ENCODE measurements around the gene TFAP2E. TPM values are rescaled to one million over a fixed set of nuclear protein-coding genes. Genes with fewer than 3 reads are reported as not detected.

TFAP2E gene
- total RNA-seq, 1 donor from 2014 or later: 3.6 TPM

DNA sequence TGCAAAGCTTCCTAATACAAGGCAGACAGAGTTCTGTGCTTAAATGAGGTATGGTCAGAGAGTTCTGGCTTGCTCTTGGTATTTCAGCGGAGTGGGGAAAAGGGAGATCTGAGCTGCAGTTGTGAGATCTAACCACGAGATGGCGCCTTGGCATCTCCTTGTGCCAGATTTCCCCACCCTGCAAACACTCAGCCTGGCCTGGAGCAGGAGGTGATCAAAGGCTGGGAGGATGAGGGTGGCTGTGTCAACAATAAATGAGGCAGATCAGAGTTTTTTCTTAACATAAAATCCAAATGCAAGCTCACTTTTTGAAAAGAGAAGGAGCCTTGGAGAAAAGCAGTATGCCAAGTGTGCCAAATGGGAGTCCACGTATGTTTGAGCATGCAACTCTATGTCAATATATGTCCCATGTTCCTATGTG, 4.1 kb upstream of the TFAP2E start:
- Mint-ChIP-seq H3K36me3 (ENCODE audit: low read depth, unreplicated experiment) (peaks cover 19% of the 10 kb centered on the region), H3K4me1 (ENCODE audit: unreplicated experiment) (peaks cover 11% of the 10 kb centered on the region), H3K27ac (ENCODE audit: unreplicated experiment) (no peak overlapping the region), H3K4me3 (ENCODE audit: unreplicated experiment) (no peak overlapping the region), H3K27me3 (ENCODE audit: unreplicated experiment) (peaks cover 12% of the 10 kb centered on the region), H3K9me3 (ENCODE audit: unreplicated experiment) (no peaks in the 10 kb centered on the region)
- TF ChIP-seq, protein P1, sequence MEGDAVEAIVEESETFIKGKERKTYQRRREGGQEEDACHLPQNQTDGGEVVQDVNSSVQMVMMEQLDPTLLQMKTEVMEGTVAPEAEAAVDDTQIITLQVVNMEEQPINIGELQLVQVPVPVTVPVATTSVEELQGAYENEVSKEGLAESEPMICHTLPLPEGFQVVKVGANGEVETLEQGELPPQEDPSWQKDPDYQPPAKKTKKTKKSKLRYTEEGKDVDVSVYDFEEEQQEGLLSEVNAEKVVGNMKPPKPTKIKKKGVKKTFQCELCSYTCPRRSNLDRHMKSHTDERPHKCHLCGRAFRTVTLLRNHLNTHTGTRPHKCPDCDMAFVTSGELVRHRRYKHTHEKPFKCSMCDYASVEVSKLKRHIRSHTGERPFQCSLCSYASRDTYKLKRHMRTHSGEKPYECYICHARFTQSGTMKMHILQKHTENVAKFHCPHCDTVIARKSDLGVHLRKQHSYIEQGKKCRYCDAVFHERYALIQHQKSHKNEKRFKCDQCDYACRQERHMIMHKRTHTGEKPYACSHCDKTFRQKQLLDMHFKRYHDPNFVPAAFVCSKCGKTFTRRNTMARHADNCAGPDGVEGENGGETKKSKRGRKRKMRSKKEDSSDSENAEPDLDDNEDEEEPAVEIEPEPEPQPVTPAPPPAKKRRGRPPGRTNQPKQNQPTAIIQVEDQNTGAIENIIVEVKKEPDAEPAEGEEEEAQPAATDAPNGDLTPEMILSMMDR (IDR thresholded peaks at IDR 0.05; ENCODE audit: unreplicated experiment): peak; percentile 85
- peak; percentile 76 for DNase-seq (ENCODE audit: low spot score)

DNA sequence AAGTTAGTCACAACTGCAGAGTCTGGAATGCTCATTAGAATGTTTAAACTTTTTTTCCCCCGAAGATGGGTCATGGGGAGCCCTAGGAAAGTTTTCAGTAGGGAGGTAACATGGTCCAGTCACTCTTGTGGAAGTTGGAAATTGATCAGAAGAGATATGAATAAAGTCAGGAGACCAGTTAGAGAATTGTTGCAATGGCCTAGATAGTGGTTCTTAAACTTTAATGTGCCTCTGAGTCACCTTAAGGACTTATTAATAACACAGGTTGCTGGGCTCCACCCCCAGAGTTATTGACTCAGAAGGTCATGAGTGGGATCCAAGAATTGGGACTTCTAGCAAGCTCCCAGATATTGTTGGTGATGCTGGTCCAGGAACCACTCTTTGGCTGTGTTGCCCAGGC, 3.2 kb upstream of the TFAP2E start:
- Mint-ChIP-seq H3K4me3 (ENCODE audit: unreplicated experiment) (no peak overlapping the region), H3K9me3 (ENCODE audit: unreplicated experiment) (no peaks in the 10 kb centered on the region), H3K4me1 (ENCODE audit: unreplicated experiment) (peaks cover 3% of the 10 kb centered on the region), H3K27me3 (ENCODE audit: unreplicated experiment) (peaks cover 12% of the 10 kb centered on the region), H3K36me3 (ENCODE audit: low read depth, unreplicated experiment) (peaks cover 12% of the 10 kb centered on the region), H3K27ac (ENCODE audit: unreplicated experiment) (no peak overlapping the region)
- TF ChIP-seq, protein P1 (IDR thresholded peaks at IDR 0.05; ENCODE audit: unreplicated experiment): no peak
- no peak for DNase-seq (ENCODE audit: low spot score)

DNA sequence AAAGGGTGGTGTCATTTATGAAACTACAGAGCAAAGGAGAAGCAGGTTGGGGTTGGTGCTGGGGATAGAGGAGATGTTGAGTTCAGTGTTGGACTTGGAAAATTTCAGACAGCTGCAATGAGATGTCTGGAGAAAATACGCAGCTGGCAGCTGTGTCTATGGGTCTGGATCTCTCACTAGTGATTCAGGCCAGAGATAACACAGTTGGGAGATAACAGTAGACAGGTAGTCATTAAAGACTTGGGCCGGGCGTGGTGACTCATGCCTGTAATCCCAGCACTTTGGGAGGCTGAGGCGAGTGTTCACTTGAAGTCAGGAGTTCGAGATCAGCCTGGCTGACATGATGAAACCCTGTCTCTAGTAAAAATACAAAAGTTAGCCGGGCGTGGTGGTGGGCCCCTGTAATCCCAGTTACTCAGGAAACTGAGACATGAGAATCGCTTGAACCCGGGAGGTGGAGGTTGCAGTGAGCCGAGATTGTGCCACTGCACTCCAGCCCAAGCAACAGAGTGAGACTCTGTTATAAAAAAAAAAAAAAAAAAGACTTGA, 2.5 kb upstream of the TFAP2E start:
- H3K9me3 Mint-ChIP-seq (ENCODE audit: unreplicated experiment): no peaks in the 10 kb centered on the region
- DNase-seq (ENCODE audit: low spot score): no peak

DNA sequence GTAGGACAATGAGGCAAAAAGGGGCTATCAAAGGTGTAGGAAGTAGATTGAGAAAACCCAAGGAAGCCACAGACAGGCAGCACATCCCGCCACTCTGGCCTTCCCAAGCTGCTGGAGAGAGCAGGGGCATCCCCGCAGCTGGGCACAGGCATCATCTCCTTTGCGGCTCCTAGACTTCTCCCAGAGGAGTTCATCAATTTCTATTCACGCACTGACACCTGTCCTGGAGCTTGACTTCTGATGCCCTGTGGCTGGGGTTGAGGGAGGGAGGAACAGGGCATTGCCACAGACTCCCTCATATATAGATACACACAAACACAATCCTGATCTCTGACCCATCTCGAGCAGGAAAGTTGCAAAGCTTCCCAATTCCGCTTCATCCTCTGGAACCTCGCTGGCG, 1.9 kb upstream of the TFAP2E start:
- H3K27ac Mint-ChIP-seq (ENCODE audit: unreplicated experiment): no peak overlapping the region
- peaks cover 22% of the 10 kb centered on the region for H3K36me3 Mint-ChIP-seq (ENCODE audit: low read depth, unreplicated experiment)
- DNase-seq (ENCODE audit: low spot score): no peak
- TF ChIP-seq, protein P1 (IDR thresholded peaks at IDR 0.05; ENCODE audit: unreplicated experiment): no peak
- peaks cover 16% of the 10 kb centered on the region for H3K4me1 Mint-ChIP-seq (ENCODE audit: unreplicated experiment)
- peaks cover 21% of the 10 kb centered on the region for H3K27me3 Mint-ChIP-seq (ENCODE audit: unreplicated experiment)
- H3K9me3 Mint-ChIP-seq (ENCODE audit: unreplicated experiment): no peaks in the 10 kb centered on the region
- no peak overlapping the region for H3K4me3 Mint-ChIP-seq (ENCODE audit: unreplicated experiment)

More for the DNA sequence above, 2.5 kb upstream of the TFAP2E start:
- H3K4me1 Mint-ChIP-seq (ENCODE audit: unreplicated experiment): peaks cover 10% of the 10 kb centered on the region
- peak overlapping the region; percentile 7 for H3K4me3 Mint-ChIP-seq (ENCODE audit: unreplicated experiment)
- TF ChIP-seq, protein P1 (IDR thresholded peaks at IDR 0.05; ENCODE audit: unreplicated experiment): no peak
- H3K27ac Mint-ChIP-seq (ENCODE audit: unreplicated experiment): no peak overlapping the region
- peaks cover 18% of the 10 kb centered on the region for H3K36me3 Mint-ChIP-seq (ENCODE audit: low read depth, unreplicated experiment)
- H3K27me3 Mint-ChIP-seq (ENCODE audit: unreplicated experiment): peaks cover 17% of the 10 kb centered on the region

DNA sequence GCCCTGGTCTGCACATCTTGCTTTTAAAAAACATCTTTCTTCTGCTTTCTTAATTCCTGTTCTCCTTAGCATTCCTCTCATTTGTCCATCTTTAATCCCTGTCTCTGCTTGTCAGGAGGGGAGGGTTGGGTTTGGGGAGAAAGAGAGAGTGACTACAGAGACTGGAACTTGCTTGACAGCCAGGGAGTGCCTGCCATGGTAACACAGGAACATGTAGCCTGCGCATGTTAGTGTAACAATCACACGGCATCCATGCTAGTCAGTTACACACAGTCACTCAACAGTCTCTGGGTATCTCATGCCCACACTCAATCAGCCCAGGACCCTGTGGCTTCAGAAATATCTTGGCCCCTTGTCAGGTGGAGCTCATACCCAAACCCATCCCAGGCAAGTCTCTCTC, 818 bp upstream of the TFAP2E start:
- H3K4me1 Mint-ChIP-seq (ENCODE audit: unreplicated experiment): peaks cover 17% of the 10 kb centered on the region
- H3K36me3 Mint-ChIP-seq (ENCODE audit: low read depth, unreplicated experiment): peaks cover 21% of the 10 kb centered on the region
- TF ChIP-seq, protein P1 (IDR thresholded peaks at IDR 0.05; ENCODE audit: unreplicated experiment): no peak
- peaks cover 25% of the 10 kb centered on the region for H3K27me3 Mint-ChIP-seq (ENCODE audit: unreplicated experiment)
- H3K4me3 Mint-ChIP-seq (ENCODE audit: unreplicated experiment): no peak overlapping the region
- H3K9me3 Mint-ChIP-seq (ENCODE audit: unreplicated experiment): no peaks in the 10 kb centered on the region
- H3K27ac Mint-ChIP-seq (ENCODE audit: unreplicated experiment): no peak overlapping the region
- DNase-seq (ENCODE audit: low spot score): no peak
